G401.6 (cell line): ENCODE results near the gene EMILIN1.

Experiments
- FAIRE-seq: peaks from 2 replicates; lab custom pipeline; 2012; peaks lifted over from hg19 to GRCh38; lab: Jason Lieb, UNC

EMILIN1 gene

DNA sequence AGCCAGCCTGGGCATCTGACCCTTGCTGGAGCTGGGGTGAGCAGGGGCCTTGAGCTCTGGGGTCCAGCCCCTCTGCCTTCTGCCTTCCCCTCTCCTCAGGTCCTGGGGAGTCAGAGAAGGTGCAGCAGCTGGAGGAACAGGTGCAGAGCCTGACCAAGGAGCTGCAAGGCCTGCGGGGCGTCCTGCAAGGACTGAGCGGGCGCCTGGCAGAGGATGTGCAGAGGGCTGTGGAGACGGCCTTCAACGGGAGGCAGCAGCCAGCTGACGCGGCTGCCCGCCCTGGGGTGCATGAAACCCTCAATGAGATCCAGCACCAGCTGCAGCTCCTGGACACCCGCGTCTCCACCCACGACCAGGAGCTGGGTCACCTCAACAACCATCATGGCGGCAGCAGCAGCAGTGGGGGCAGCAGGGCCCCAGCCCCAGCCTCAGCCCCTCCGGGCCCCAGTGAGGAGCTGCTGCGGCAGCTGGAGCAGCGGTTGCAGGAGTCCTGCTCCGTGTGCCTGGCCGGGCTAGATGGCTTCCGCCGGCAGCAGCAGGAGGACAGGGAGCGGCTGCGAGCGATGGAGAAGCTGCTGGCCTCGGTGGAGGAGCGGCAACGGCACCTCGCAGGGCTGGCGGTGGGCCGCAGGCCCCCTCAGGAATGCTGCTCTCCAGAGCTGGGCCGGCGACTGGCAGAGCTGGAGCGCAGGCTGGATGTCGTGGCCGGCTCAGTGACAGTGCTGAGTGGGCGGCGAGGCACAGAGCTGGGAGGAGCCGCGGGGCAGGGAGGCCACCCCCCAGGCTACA lies 3.8 kb downstream of the EMILIN1 start:
- FAIRE-seq, result no peak

DNA sequence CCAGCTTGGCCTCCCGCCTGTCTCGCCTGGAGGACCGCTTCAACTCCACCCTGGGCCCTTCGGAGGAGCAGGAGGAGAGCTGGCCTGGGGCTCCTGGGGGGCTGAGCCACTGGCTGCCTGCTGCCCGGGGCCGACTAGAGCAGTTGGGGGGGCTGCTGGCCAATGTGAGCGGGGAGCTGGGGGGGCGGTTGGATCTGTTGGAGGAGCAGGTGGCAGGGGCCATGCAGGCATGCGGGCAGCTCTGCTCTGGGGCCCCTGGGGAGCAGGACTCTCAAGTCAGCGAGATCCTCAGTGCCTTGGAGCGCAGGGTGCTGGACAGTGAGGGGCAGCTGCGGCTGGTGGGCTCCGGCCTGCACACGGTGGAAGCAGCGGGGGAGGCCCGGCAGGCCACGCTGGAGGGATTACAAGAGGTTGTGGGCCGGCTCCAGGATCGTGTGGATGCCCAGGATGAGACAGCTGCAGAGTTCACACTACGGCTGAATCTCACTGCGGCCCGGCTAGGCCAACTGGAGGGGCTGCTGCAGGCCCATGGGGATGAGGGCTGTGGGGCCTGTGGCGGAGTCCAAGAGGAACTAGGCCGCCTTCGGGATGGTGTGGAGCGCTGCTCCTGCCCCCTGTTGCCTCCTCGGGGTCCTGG lies 4.5 kb downstream of the EMILIN1 start:
- FAIRE-seq, result no peak

DNA sequence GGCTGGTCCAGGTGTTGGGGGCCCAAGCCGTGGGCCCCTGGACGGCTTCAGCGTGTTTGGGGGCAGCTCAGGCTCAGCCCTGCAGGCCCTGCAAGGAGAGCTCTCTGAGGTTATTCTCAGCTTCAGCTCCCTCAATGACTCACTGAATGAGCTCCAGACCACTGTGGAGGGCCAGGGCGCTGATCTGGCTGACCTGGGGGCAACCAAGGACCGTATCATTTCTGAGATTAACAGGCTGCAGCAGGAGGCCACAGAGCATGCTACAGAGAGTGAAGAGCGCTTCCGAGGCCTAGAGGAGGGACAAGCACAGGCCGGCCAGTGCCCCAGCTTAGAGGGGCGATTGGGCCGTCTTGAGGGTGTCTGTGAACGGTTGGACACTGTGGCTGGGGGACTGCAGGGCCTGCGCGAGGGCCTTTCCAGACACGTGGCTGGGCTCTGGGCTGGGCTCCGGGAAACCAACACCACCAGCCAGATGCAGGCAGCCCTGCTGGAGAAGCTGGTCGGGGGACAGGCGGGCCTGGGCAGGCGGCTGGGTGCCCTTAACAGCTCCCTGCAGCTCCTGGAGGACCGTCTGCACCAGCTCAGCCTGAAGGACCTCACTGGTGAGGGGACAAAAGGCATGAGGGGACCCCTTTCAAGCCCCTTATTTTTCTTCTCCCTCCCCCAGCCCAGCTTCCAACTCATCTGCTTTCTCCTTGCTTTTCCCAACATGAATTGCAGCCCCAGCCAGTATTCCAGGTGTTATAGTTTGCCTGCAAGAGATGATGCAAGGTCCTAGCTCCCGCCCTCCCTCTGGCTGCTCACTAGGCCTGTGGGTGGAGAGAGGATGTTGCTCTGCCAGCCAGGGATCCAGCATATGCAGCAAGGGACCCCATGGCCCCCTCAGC lies 5.2 kb downstream of the EMILIN1 start:
- no peak for FAIRE-seq

DNA sequence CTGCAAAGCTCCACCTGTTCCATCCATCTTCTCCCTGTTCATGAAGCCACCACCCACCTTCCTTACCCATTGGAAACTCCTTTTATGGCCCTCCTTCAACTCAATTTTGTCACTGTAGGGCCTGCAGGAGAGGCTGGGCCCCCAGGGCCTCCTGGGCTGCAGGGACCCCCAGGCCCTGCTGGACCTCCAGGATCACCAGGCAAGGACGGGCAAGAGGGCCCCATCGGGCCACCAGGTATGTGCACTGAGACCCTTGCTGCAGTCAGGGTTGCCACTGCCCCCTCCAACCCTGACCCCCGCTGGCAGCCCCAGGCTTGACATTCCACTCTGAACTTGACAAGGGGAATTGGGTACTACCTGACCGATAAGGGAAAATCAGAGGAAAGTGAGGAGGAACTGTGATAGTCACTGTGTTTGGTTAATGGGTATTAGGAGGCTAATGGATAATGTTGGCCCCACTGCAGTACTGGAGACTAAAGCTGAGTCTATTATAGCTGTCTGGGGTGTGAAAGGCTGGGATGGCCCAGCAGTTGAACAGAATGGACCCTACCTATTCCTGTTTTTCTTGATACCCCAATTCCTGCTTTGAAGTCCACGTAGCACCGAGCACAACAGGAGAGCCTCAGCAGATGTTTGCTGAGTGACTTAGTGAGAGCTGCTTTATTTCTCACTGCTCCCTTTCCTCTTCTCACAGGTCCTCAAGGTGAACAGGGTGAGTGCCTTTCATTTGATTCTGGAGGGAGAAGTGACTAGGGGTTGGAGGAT lies 6.1 kb downstream of the EMILIN1 start:
- FAIRE-seq, result no peak

DNA sequence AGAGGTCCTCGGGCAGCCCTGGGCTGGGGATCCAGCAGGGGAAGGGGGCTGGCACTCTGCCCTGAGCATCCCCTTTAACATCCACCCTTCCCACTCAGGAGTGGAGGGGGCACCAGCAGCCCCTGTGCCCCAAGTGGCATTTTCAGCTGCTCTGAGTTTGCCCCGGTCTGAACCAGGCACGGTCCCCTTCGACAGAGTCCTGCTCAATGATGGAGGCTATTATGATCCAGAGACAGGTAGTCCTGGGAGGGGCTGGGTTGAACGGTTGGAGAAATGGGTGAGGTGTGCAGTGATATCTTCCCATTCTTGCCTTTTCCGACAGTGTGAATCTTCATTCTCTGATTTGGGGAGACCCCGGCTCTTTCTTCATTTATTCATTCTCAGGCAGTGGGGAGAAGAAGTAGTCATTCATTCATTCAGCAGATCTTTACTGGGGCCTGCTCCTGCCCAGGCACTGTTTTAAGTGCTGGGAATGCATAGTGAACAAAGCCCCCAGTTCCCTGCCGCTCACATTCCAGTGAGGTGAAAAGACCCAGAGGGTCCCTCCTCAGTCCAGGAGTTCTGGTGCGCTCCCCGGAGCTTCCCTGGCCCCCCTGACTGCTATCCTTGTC lies 6.8 kb downstream of the EMILIN1 start:
- no peak for FAIRE-seq

DNA sequence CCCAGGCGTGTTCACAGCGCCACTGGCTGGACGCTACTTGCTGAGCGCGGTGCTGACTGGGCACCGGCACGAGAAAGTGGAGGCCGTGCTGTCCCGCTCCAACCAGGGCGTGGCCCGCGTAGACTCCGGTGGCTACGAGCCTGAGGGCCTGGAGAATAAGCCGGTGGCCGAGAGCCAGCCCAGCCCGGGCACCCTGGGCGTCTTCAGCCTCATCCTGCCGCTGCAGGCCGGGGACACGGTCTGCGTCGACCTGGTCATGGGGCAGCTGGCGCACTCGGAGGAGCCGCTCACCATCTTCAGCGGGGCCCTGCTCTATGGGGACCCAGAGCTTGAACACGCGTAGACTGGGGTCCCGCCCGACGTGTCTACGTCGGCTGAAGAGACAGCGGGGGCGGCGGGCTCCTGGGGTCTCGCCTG lies 7.3 kb downstream of the EMILIN1 start:
- no peak for FAIRE-seq

DNA sequence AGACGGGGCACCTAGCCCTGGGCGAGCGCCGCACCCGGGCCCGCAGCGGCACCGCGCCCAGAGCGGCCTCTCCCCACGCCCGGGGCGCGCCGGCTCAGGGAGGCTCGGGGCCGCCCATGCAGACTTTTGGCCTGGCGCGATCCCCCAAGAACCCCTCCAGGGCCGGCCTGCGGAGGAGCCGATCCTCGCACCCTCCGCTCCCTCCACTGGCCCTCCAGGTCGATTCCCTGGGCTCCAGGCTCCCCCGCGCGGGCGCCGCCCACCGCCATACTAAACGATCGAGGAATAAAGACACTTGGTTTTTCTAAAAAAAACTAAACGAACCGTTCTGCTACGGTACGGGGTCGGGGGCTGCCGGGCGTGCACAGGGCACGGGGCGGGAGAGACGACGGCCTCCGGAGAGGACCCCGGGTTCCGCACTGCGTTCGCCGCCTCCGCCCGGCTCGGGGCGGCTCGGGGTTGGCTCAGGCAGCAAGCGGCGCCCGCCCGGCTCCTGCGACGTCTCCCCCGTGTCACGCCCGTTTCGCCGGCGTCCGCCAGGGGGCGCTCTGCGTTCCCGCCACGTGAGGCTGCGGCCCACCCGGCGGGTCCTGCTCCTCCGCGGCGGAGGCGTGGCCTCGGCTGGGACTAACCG lies 7.8 kb downstream of the EMILIN1 start:
- no peak for FAIRE-seq

DNA sequence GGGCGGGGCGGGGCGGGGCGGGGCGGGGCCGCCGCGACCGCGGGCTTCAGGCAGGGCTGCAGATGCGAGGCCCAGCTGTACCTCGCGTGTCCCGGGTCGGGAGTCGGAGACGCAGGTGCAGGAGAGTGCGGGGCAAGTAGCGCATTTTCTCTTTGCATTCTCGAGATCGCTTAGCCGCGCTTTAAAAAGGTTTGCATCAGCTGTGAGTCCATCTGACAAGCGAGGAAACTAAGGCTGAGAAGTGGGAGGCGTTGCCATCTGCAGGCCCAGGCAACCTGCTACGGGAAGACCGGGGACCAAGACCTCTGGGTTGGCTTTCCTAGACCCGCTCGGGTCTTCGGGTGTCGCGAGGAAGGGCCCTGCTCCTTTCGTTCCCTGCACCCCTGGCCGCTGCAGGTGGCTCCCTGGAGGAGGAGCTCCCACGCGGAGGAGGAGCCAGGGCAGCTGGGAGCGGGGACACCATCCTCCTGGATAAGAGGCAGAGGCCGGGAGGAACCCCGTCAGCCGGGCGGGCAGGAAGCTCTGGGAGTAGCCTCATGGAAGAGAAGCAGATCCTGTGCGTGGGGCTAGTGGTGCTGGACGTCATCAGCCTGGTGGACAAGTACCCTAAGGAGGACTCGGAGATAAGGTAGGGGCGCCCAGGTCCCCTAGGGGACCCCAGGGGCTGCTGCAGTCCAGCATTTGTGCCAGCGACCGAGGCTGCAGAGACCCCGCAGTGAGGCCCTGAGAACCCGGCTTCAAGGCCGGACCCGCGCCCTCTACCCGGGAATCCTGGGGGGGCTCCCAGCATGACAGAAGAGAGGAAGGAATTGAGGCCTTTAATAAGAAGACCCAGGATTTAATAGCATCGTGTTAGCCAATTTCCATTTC lies 8.5 kb downstream of the EMILIN1 start, which contains the start of gene KHK:
KHK (plus strand) TSS at position 49 of the 870 bp plus-strand sequence; CDS start at position 537, 488 bp downstream.
- no peak for FAIRE-seq

DNA sequence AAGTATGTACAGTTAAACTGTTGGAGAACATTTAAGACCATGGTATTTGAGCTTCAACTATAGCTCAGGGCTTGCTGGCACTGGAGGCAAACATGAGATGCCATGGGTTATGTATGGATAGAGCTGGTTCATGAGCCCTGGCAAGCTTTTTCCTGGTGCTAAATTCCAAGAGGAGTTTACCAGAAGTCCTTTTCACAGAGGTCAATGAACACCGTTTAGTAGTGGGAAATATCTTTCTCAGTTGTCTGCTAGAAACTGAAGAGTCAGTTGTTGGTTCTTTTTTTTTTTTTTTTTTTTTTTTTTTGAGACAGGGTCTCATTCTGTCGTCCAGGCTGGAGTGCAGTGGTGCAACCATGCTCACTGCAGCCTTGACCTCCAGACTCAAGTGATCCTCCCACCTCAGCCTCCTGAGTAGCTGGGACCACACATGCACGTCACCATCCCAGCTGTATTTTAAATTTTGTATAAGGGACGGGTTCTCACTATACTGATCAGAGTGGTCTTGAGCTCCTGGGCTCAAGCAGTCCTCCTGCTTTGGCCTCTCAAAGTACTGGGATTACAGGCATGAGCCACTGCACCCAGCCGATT lies 9.5 kb downstream of the EMILIN1 start:
- FAIRE-seq, result no peak

DNA sequence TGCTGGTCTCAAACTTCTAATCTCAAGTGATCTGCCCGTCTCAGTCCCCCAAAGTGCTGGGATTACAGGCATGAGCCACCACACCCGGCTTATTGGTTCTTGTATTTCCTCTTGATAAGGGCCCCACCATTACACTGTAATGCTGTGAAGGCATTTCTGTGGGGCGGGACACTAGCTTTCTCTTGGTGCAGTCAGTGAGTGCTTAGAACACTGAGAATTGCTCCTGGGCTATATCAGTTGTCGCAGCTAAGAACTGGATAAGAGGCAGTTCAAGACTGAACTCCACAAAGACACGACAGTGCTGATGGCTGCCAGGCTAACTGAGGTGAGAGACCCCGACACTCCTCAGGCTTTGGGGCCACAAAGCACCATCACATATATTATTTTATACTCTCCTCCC lies 10.2 kb downstream of the EMILIN1 start:
- no peak for FAIRE-seq

DNA sequence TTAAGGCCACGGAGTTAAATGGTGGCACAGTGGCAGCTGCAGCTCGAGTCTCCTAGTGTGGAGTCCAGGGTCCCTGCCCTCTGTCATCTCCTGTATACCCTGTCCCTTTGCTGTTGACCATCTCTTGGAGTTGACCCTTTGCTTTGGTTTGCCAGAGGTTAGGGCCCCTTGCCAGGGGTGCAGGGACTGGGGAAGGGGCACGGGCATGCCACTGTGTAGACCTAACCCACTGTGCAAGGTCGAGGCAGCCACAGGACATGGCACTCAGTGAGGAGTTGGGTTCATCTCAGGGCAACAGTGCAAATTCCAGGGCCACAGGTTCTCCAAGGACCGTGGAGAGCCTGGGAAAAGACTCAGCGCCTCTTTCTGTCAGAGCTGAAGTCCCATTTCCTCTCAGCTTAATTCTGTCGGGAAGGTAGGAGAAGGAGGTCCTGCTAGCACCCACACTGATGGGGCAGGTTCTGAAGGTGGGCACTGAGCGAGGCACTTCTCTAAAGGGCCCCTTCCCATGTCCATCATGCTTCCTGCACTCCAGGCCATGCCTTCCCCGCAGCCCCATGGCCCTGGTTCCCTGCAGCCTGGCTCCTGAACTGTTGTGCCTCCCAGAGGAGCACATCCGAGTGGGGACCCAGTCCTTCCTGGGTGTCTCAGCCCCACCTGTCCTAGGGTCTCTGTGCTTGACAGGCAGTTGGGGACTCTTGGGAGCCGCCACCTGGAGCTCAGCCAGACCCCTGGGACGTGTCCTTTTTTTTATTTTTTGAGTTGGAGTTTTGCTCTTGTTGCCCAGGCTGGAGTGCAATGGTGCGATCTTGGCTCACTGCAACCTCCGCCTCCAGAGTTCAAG lies 10.9 kb downstream of the EMILIN1 start:
- FAIRE-seq, result no peak

DNA sequence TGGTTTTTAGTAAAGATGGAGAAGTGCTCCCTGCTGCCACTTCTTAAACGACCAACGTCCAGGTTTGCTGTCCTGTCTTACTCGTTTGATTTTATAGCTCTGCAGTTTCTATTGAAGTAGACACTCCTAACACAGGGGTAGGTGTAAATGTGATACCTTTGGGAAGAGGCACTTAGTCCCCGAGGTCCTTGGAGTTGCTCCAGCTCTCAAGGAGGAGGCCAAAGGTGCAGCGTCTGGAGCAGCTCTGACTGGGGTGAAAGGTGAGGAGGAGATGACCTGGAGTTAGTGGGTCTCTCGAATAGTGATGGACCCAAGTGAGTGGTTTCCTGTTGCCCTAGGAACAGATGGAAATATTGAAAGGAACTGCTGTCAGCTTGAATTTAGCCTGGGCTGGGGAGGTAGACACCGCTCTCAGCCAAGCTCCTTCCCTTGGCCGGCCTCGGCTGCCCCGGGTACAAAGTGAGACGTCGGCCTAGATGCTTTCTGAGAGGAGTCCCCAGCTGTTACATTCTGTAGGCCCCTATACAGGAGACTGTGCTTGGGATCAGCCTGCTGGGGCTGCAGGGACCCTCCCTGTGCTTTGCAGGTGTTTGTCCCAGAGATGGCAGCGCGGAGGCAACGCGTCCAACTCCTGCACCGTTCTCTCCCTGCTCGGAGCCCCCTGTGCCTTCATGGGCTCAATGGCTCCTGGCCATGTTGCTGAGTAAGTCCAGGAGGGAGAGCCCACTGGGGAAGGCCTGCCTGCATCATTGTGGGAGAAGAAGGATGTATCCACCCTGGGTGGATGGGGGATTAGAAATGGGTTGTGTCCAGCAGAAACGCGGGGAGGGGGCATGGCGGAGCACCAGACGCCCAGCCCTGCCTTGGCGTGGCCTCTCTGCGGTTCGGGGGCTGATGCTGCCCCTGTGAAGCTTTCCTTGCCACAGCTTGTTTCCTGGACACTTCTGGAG lies 13.6 kb downstream of the EMILIN1 start:
- FAIRE-seq, result no peak

DNA sequence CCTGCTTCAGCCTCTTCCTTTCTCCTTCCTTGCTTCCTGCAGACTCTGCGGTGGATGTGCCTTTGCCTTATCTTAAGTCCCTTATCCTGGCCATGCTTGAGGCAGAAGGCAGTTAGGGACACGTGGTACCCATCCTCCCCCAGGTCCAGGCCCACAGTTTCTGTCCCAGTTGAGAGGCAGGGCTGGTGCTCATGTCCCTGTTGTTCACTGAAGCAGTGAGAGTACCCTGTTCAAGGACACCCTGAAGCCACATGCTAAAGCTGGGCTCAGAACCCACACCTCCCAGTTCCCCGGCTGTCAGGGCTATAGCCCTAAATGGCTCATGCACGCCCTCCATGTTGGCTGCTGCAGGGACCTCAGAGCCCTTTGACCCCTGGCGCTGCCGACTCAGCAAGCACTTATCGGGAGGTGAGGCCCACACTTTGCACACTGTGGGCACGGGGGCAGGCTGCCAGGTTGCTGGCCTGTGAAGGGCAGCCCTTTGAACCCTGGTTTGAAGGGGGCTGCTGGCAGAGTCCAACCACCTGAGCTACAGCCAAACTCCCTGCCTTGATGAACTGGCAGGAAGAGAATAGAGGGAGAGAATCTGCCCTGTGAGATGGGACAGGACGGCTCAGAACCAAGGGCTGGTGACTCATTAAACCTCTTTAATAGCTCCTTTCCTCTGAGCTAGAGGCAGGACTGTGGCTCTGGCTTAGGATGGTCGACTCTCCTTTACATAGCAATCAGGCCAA lies 14.4 kb downstream of the EMILIN1 start:
- no peak for FAIRE-seq

DNA sequence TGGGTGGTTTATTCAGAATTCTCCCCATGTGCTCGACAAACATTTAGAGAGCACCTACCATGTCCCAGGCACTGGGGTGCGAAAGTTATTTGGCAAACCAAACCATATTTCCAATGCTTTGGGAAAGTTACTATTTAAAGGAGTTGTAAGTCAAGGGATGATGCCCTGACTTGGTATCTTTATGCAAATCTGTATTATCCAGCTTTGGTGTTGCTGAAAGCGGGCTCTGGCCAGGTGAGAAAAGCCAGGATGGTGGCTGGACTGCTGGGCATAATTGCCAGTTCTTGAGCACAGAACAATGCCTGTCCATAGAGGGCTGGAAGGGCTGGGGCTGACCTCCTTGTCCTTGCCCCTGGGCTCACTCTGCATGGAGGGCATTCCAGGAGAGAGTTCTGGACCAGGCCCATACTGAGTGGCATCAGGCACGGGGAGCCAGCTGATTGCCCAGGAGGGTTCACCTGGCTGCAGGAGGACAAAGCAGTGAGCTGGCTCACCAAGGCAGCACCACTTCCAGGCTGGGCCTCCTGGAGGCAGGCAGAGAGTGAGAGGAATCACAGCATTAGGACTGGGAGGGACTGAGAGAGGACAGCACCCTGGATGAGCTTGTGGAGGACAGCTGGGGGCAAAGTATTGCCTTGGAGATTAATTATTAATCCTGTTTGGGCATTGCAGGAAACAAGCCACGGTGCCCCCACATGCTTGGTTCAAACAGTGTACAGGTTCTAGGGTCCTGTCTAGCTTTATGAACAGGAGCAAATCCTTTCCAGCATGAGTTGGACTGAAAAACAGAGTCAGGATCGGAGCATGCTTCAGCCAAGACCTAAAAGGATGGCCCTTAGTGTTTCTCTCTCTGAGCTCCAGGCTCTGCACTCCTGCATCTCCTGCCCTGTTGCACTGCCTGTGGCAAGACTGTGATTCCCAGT lies 15.3 kb downstream of the EMILIN1 start:
- FAIRE-seq, result no peak

DNA sequence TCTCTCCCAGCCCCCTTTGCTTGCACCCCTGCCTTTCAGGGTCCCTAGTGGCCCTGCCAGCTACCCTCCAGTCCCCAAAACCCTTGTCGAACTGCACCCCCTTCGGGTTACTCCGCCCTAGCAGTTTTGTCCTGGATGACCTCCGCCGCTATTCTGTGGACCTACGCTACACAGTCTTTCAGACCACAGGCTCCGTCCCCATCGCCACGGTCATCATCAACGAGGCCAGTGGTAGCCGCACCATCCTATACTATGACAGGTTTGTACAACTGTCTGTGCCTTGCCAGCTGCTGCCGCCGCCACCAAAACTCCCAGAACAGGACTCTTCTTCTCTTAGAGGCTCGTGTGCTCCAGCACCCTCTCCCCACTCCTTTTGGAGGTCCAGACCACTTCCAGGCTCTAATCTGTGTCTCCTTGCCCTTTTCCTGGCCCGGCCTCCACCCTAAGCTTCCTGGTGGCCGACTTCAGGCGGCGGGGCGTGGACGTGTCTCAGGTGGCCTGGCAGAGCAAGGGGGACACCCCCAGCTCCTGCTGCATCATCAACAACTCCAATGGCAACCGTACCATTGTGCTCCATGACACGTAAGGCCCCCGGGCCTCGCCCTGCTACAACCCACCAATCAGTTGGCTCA lies 16.1 kb downstream of the EMILIN1 start:
- FAIRE-seq, result no peak

DNA sequence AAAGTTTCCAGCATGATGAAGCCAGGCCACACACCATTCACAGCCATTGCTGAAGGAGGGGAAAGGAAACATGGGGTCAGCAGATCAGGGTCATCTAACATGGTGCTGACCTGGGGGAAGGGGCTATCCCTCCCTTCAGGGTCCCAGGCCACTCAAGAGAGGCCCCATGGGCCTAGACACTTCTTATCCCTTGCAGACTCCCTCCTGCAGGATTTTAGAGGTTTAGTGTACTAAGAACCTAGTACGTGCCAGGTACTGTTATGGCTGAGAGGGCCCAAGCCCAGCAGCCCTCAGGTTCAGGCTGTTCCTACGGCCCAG lies 17.0 kb downstream of the EMILIN1 start:
- FAIRE-seq, result no peak
